GM12892 (cell line): ENCODE data around the gene STYXL2.

Source experiments
- POLR2A ChIP-seq: IDR thresholded peaks from 2 replicates; pipeline ENCODE4 v1.6.1; 2011; ENCODE audit warnings: low read depth, low read length, control low read depth
- POLR2AphosphoS5 ChIP-seq: IDR thresholded peaks from 2 replicates; pipeline ENCODE4 v1.6.1; 2011; ENCODE audit warnings: low read depth, low read length, control low read depth

- TF ChIP-seq POLR2A (no peak), POLR2AphosphoS5 (no peak)
Observed at GRCh38 chr1:167076136-167076710, 17.7 kb upstream of the STYXL2 start.
